HG02588 (cell line): ENCODE results near the gene TMPRSS9.

ENCODE experiments used
- ATAC-seq: cut with Tn5 transposase; IDR thresholded peaks from one replicate; pipeline ENCODE4 v1.9.1; 2021; ENCODE audit warnings: mild to moderate bottlenecking, moderate library complexity; ENCODE audit not compliant: unreplicated experiment

TMPRSS9 gene

DNA sequence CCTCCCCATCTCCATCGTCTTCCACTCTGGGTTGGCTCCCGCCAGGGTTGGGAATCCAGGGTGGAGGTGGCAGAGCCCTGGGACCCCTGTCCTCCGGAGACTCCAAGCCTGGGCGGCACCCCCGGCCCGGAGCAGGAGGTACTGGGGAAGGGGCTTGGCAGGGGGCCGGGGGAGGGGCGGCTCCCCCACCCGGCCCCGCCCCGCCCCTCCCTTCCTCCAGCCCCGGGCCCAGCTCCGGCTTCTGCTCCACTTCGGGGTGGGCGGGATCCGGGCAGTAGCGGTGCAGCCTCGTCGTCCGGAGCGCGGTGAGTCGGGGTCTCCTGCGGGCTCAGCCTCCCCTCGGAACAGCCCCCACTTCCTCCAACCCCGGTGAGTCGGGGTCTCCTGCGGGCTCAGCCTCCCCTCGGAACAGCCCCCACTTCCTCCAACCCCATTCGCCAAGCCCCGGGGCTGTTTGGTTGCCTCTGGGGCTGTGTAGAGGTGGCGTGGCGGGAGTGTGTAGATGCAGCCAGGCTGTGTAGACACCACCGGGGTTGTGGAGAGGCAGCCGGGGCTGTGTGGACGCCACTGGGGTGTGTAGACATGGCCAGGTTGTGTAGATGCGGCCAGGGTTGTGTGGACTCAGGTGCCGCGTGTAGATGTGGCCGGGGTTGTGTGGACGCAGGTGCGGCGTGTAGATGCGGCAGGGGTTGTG lies at the start of gene TMPRSS9:
TSS of gene TMPRSS9 (plus strand) at position 274 of the 694 bp plus-strand sequence. CDS start 29,521 bp downstream, outside the sequence.
- no peak for ATAC-seq

DNA sequence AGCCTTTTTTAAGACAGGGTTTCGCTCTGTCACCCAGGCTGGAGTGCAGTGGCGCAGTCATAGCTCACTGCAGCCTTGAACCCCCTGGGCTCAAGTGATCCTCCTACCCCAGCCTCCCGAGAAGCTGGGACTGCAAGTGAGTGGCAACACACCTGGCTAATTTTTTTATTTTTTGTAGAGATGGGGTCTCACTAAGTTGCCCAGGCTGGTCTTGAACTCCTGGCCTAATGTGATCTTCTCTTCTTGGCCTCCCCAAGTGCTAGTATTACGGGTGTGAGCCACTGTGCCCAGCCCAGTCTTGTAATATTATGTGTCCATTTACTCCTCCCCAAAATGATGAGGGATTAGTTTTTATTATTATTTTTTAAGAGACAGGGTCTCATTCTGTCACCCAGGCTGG lies 49.0 kb upstream of the TMPRSS9 start:
- no peak for ATAC-seq

DNA sequence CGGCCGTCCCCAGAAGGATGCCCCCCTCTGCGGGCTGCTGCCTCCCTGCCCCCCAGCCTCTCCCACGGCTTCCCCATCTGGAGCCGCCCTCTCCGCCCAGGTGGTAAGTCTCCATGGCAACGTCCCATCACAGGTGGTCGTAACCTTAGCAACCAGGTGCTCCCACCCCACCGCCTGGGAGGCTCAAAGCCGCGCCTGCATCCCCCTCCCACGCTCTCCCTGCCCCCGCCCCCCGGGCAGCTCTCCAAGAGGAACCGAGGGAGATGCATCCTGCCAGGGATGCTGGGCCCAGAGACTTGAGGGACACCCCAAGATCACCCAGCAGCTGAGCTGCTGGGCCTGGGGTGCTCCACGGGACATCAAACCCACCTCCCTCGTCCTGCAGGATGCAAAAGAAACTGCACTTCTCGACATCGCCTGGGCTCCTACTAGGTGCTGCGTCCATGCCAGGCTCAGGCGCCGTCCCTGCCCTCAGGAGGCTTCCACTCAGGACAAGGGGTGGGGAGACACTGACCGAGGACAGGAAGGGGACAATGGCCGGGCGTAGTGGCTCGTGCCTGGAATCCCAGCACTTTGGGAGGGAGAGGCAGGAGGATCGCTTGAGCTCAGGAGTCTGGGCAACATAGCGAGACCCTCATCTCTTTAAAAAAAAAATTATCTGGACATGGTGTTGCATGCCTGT lies 47.1 kb upstream of the TMPRSS9 start:
- no peak for ATAC-seq

DNA sequence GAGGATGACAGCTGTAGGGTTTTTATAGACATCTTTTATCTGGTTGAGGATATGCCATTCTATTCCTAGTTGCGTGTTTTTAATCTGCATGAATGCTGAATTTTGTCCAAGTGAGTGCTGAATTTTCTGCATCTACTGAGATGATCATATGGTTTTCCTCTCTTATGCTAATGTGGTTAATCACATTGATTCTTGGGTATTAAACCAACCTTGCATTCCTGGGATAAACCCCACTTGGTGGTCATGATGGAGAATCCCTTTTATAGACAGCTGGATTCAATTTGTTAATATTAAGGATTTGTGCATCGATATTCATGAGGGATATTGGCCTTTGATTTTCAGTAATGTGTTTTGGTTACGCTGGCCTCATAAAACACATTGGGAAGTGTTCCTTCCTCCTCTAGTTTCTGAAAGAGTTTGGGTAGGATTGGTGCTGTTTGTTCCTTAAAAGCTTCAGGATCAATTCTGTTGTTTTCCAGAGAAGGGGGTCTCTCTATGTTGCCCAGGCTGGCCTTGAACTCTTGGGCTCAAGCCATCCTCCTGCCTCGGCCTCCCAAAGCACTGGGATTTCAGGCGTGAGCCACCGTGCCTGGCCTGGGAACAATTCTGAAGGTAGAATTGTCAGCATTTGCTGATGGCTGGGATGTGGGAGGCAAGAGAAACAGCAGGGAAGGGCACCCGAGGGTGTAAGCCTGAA lies 44.8 kb upstream of the TMPRSS9 start:
- ATAC-seq, result no peak

DNA sequence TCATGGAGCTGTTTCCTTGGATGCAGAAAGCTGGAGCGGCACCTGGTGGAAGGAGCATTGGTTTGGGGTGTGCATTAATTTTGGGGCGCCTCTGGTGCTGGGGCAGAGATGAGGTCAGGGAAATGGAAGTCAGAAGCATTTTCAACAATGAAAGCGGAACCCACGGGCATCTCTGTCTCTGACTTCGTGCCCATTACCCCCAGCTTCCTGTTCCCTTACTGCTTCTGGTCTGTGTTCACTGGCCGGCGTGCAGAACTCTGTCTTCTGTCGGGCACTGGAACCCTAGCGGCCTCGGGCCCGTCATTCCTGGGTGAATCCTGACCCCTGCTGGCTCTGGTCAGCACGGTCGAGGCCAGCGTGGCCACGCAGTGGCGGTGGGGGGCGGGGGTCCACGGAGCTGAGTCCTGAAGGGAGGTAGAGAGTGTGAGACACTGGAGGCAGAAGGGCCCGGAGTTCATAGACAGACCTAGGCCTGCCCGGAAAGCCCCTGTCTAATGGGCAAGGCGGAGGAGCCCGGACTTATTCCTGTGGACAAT lies 44.2 kb upstream of the TMPRSS9 start:
- ATAC-seq, result no peak

DNA sequence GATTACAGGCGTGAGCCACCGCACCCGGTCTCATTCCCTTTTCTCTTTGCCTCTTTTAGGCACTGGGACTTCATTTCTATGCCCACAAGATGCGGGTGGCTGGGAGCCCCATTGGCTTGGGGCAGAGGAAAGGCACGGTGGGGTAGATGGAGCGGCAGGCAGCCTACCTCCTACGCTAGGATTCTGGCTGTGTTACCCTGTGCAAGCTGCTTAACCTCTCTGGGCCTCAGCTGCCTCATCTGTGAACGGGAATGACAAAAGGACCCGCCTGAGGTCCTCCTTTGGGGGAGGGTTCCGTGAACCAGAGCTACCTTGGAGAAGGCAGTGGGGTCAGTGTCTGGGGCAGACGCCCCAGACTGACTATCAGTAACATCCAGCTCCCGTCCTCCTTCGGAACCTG lies 42.8 kb upstream of the TMPRSS9 start:
- no peak for ATAC-seq

DNA sequence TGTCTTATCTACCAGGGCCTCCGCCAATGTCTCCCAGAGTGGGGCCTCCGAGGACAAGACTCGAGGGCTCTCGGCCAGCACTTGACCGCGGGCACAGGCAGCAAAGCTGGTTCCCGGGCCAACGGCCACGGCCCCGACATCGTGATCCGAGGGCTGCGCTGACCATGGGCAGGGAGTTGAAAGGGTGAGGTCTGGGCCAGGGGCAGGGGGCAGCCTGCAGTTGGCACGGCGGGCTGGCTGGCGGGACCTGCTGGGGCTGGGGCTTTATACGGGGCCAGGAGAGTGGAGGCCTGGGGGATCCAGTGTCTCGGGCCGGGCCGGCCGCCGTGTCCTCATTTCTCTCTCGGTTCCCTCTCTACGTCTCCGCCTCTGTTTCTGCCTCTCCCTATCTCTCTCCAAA lies 42.3 kb upstream of the TMPRSS9 start:
- ATAC-seq, result no peak

DNA sequence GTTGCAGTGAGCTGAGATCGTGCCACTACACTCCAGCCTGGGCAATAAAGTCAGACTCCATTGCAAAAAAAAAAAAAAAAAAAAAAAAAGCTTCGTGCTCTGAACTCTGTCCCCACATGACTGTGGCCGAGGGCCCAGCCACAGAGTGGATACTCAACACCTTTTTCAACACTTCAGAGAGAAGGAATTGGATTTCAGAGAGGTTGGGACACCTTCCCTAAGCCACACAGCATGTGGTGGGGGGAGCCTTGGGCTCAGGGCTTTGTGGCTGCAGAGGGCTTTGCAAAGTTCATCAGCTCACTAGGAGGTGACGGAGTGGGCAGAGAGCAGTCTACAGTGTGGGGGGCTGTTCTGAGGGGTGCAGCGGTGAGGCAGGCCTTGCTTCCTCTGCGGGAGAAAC lies 41.1 kb upstream of the TMPRSS9 start:
- no peak for ATAC-seq

DNA sequence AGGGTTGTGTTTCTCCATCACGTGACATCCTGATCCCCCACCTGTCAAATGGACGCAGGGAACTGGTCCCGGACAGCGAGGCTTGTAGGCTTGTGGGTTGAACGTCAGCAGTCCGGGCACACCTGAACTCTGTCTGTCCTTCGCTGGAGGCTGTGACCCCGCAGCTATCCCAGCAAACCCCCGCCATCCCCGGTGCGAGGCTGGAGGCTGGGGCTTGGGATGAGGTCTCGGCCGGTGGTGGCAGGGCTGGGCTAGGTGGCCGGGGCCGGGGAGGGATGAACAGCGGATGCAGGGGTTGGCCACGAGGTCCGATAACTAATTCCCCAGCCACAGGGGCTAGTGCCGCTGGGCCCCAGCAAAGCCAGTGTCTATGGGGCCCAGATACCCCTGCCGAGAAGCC lies 40.5 kb upstream of the TMPRSS9 start:
- ATAC-seq, result no peak

DNA sequence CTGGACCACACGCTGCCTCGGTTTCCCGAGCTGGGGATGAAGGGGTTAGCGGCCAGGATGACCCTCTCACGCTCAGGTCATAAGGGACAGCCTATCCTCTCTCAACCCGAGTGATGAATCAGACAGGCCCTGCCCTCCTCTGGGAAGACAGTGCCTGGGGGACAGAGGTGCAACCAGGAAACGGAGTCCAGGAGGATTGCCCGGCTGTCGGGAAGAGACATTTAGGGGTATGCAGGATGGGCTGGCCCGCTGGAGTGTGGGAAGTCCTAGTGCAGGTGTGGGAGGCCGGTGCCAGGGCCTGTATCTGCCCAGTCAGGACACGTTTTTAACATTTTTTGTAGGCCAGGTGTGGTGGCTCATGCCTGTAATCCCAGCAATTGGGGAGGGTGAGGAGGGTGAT lies 40.0 kb upstream of the TMPRSS9 start:
- ATAC-seq, result no peak

DNA sequence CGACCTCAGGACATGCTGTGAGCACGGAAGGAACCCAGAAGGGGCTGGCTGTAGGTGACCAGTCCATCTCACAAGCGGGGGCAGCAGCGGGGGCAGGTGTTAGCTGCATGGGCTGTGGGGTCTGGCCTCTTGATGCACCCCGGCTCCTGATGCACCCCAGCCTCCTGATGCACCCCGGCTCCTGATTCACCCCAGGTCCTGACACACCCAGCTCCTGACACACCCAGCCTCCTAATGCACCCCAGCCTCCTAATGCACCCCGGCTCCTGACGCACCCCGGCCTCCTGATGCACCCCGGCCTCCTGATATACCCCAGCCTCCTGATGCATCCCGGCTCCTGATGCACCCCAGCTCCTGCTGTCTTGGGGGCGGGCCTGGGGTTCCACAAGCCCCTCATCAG lies 39.1 kb upstream of the TMPRSS9 start:
- no peak for ATAC-seq

DNA sequence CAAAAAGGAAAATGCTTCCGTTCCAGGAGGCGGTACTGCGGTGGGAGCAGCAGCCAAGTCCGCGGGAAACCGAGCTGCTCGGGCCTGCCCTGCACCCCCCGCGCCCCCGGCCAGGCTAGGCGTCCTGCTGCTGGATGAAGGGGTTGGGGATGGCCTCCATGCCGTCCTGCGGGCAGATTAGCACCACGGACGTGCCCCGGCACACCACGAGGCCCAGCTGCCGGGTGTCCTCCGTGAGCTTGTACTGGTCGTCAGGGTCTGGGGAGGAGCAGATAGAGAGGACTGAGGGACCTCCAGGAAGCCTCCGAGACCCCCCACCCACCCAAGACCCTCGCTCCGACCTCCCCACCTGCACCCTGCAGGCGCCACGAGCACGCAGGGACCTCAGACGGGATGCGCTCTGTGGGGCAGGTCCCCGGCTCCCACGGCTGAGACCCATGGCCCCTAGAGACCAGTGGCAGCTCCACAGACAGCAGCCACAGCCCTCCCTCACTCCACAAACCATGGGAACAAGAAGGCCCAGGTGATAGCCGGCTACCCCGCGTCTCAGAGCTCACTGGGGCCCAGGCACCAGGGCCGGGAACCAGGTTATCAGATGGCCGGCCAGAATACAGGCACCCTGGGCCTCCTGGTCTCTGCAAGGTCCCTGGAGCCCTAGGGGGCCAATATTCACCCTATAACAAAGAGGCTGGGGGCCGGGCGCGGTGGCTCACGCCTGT lies 38.3 kb upstream of the TMPRSS9 start:
- no peak for ATAC-seq

DNA sequence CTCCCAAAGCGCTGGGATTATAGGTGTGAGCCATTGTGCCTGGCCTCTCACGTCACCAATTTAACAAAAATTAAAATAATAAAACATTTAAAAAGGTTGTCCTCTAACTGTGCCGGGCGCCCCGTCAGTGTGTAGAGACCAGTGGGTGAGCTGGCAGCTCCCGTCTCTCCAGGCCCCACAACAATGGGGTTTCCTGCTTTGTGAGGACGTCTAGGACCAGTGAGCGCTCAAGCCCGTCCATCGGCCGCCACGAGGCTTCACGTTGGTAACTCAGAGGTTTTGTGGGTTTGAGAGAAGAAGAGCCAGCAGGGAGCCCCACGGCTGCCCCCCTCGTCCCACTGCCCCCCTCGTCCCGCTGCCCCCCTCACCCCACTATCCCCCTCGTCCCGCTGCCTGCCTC lies 36.4 kb upstream of the TMPRSS9 start:
- ATAC-seq, result no peak

DNA sequence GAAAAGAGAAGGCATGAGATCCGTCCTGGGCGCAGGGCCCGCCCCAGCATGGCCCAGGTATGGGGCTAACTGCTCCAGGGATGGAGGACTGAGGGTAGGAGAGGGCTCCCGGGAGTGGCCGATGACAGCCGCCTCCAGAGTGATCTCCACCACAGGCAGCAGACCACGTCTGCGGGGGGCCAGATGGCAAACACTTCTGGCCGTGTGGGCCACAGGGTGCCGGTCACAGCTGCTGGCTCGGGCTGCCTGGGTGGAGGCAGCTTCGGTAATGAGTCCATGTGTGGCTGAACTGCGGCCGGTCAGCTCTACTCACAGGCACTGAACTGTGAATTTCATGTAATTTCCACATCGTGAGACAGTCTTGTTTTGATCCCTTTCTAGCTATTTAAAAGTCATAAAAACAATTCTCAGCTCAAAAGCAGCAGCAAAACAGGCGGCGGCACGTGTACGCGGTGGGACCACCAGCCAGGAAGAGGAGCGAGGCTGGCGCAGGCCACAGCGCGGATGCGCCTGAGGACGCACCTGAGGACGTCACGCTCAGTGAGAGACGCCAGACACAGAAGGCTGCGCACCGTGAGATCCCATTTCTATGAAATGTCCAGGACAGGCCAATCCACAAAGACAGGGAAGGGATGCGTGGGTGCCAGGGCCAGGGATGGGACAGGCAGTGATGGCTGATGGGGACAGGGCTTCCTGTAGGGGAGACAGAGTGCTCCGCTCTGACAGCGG lies 35.7 kb upstream of the TMPRSS9 start:
- no peak for ATAC-seq

DNA sequence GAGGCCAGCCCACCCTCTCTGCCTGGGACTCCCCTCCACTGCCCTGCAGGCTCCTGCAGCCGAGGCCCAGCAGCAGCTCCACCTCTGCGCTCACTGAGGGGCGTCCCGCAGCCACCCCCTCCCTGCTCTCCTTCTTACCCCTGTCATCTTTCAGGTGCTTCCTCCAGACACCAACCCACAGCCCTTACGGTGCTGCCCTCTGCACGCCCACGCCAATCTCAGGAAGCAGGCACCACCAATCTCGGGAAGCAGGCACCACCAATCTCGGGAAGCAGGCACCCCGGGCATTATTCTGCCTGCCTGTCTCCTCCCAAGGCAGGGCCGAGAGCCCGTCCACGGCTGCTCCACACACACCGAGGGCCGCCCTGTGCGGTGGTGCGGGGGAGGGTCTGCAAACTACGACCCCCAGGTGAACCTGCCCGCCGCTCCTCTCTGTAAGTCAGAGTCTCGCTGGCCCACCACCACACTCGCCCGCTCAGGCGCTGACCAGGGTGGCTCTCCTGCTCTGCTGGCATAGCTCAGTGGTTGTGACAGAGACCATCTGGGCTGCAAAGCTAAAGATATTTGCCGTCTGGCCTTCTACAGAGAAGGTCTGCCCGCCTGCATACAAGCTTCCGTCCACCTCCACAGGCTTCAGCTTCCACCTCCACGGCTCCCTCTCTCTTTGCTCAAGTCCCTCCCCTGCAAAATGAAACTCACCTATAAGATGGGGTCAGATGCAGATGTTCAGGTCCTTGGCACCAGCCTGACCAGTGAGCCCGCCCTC lies 34.6 kb upstream of the TMPRSS9 start:
- ATAC-seq, result no peak

DNA sequence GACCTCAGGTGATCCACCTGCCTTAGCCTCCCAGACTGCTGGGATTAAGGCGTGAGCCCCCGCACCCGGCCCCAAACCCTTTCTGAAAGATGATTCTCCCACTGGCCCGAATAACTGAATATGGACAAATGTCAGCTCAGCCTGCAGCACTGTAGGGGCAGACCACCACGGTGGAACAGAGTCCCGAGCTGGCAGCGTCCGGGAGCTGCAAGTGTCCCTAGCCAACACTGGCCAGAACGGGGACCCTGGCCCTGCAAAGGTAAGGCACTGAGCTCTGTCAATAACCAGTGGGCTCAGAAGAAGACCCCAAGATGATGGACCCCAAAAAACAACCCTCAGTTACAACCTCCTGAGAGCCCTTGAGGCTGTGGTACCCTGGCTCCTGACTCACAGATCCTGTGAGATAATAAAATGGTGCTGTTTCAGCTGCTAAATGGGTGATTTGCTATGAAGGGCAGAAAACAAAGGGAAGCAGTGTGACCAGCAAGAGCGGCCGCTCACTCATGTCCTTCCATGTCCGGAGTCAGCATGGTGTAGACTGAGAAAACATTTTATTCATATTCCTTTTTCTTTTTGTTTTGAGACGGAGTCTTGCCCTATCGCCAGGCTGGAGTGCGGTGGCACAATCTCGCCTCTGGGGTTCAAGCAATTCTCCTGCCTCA lies 33.2 kb upstream of the TMPRSS9 start:
- ATAC-seq, result no peak

DNA sequence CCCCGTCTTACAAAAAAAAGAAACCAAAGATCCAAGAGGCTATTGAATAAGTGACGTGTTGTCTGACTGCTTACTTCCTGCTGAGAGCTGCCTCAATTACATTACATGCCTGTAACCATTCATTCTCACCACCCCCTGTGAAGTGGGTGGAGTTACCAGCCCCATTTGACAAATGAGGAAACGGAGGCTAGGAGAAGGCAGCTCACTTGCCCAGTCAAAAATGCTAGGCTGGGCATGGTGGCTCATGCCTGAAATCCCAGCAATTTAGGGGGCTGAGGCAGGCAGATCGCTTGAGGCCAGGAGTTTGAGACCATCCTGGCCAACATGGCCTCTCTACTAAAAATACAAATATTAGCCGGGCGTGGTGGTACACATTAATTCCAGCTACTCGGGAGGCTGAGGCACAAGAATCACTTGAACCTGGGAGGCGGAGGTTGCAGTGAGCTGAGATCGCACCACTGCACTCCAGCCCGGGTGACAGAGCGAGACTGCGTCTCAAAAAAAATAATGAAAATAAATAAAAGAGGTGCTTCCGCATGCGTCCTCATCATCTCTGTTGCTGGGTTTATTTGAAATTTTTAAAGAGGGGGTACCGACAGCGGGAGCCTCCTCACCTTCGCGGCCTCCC lies 32.2 kb upstream of the TMPRSS9 start:
- ATAC-seq, result peak; percentile 3

DNA sequence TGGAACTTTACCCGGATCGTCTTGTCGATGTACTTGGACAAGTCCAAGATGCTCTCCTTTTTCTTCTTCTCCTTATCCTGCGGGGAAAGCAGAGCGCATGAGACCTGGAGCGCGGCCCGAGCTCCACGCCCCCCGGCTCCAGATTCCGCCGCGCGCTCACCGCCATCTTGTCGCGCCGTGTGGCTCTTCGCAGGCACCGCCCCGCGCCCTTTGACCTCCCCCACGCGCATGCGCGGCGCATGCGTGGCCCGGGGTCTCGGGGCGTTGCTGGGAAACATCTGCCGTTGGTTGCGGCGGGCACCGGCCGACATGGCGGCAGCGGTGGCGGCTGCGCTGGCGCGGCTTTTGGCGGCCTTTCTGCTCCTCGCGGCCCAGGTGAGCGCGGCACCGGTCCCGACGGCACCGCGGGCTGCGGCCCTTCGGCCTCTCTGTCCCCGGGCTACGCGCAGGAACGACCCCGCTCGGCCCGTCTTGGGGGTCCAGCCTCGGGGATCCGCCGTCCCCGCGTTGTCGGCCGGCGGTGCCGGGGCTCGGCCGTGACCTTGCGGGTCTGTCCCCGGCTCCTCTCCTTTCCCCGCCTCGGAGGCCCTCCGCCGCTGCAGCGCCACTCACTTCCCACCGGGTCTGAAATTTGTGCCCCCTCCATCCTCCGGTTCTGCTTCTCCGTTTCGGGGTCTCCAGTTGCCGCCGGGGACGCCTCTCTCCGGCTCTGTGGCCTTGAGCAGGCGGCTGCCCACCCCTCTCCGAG lies 31.5 kb upstream of the TMPRSS9 start, which contains the start of the genes LSM7 and SPPL2B:
TSS of gene LSM7 (minus strand) at position 186 of the 748 bp plus-strand sequence. CDS start at position 166, 20 bp downstream.
TSS of gene SPPL2B (plus strand) at position 284 of the 748 bp plus-strand sequence. CDS start at position 310, 26 bp downstream.
- peak; percentile 63 for ATAC-seq
